NB4 (cell line): ENCODE data around the gene PGA5.
"Not testable (repeated sequence)": the region's sequence is repeated elsewhere in the genome, so short reads cannot be mapped to it uniquely, and the experiment has no call there.

ENCODE experiments used
- DNase-seq: peaks from one replicate; pipeline ENCODE4 v3.0.0; 2010; ENCODE audit warnings: low read depth
- H3K4me3 ChIP-seq: one replicate; pipeline ENCODE4 v1.5.1; 2011; ENCODE audit warnings: mild to moderate bottlenecking, low read depth, low read length, moderate library complexity
- MAX ChIP-seq: IDR thresholded peaks from 2 replicates; pipeline ENCODE4 v1.6.1; 2011; ENCODE audit warnings: low read depth, low read length
- MYC ChIP-seq: IDR thresholded peaks from 2 replicates; pipeline ENCODE4 v1.6.1; 2011; ENCODE audit warnings: low read depth, low read length
- POLR2A ChIP-seq: IDR thresholded peaks from 2 replicates; pipeline ENCODE4 v1.6.1; 2011; ENCODE audit warnings: mild to moderate bottlenecking; ENCODE audit not compliant: insufficient read length; ENCODE audit errors: extremely low read depth
- TF ChIP-seq, protein P1 (sequence below): IDR thresholded peaks from one replicate; pipeline ENCODE4 v1.5.1; 2012; ENCODE audit warnings: low read depth, low read length

PGA5 gene

DNA sequence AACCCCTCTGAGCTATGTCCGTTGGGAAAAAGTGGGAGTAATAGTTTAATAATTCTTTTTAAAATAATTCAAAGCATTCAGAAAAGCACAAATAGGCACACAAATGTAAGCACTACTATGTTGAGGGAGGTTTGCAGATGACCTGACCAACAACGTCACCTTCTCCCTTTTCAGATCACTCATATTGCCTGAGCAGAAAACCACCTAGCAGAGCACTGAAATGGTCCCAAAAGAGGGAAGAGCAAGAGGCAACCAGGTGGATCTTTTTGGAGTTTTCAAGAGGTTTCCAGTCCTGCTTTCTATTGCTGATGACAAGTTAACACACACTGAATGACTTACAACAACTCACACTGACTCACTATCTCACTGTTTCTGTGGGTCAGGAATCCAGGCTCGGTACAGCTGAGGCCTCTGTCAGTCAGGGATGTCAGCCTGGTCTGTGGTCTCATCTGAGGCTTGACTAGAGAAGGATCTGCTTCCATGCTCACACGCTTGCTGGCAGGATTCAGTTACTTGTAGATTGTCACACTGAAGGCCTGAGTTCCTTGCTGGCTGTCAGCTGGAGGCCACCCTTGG lies 41.9 kb upstream of the PGA5 start:
- TF ChIP-seq MYC (no peak), MAX (no peak), POLR2A (no peak)
- TF ChIP-seq, protein P1, sequence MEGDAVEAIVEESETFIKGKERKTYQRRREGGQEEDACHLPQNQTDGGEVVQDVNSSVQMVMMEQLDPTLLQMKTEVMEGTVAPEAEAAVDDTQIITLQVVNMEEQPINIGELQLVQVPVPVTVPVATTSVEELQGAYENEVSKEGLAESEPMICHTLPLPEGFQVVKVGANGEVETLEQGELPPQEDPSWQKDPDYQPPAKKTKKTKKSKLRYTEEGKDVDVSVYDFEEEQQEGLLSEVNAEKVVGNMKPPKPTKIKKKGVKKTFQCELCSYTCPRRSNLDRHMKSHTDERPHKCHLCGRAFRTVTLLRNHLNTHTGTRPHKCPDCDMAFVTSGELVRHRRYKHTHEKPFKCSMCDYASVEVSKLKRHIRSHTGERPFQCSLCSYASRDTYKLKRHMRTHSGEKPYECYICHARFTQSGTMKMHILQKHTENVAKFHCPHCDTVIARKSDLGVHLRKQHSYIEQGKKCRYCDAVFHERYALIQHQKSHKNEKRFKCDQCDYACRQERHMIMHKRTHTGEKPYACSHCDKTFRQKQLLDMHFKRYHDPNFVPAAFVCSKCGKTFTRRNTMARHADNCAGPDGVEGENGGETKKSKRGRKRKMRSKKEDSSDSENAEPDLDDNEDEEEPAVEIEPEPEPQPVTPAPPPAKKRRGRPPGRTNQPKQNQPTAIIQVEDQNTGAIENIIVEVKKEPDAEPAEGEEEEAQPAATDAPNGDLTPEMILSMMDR, result no peak
- DNase-seq, result no peak
- H3K4me3 ChIP-seq, result no peak overlapping the region

GRCh38 chr11:61201476-61201875 lies 39.5 kb upstream of the PGA5 start:
- TF ChIP-seq, protein P1, result no peak
- no peak for TF ChIP-seq MYC
- no peak for TF ChIP-seq POLR2A
- no peak for TF ChIP-seq MAX
- no peak for DNase-seq
- no peak overlapping the region for H3K4me3 ChIP-seq

DNA sequence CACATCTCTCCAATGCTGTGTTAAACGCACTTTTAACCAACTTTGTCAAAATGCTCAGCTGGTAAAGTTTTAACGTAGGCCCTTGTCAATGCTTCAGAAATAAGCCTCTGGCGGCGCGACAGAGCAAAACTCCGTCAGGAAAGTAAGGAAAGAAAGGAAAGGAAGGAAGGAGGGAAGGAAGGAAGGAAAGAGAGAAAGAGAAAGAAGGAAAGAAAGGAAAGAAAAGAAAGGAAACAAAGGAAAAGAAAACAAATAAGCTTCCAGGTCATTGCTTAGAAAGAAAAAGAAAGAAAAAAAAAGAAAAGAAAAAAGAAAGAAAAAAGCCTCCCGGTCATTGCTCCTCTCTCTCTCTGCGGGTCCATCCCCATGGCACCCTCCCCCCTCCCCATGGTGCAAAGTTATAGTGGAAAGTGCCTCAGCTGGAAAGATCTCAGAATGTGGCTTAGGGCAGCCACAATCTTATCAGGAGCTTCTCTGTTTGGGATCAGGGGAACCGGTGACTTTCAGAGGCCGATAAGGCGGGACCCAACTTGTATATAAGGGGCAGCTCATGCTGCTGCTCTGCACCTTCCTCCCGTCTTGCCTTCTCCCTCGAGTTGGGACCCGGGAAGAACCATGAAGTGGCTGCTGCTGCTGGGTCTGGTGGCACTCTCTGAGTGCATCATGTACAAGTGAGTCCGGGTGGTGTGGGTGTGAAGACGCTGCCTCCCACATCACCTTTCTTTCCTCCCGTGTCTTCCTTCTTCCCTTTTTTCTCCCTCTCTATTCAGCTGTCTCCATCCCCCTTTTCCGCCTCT lies 37.8 kb upstream of the PGA5 start, which contains the start of gene PGA3:
PGA3 (plus strand) TSS at position 566 of the 797 bp plus-strand sequence; CDS start at position 616, 50 bp downstream.
- H3K4me3 ChIP-seq, DNase-seq: not testable (repeated sequence)

DNA sequence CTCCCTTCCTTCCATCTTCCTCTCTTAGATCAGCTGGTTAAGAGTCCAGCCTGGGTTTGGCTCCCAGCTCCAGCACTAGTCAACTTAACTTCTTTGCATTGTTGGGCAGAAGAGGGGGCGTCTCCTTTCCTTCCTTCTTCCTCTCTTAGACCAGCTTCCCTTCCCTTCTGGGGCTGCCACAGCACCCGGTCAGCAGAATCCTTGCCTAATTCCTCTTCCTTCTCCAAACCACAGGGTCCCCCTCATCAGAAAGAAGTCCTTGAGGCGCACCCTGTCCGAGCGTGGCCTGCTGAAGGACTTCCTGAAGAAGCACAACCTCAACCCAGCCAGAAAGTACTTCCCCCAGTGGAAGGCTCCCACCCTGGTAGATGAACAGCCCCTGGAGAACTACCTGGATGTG lies 37.1 kb upstream of the PGA5 start:
- not testable (repeated sequence) for DNase-seq, H3K4me3 ChIP-seq

DNA sequence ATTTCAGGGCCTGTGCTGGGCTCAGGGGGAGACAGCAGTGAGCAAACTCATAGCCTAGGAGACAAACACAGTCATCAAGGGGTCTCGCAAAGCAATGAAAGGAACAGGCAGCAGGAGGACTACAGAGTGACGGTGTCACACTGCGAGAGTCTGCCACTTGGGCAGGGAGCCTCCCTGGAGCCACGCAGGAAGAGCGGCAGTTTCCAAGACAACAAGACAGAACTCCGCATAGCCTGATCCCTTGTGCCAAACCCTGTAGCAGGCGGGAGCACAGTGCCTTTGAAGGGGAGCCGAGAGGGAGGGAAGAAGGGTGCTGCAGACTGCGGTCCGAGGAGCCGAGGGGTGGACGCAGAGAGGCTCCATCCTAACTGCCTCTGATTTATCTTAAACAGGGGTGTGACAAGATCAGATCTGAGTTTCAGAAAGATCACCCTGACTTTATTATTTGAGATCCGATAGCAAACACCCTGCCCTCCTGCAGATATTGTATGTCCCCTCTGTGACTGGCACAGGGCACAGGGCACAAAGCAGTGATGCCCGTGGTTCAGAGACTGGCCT lies 36.4 kb upstream of the PGA5 start:
- H3K4me3 ChIP-seq, DNase-seq: not testable (repeated sequence)

DNA sequence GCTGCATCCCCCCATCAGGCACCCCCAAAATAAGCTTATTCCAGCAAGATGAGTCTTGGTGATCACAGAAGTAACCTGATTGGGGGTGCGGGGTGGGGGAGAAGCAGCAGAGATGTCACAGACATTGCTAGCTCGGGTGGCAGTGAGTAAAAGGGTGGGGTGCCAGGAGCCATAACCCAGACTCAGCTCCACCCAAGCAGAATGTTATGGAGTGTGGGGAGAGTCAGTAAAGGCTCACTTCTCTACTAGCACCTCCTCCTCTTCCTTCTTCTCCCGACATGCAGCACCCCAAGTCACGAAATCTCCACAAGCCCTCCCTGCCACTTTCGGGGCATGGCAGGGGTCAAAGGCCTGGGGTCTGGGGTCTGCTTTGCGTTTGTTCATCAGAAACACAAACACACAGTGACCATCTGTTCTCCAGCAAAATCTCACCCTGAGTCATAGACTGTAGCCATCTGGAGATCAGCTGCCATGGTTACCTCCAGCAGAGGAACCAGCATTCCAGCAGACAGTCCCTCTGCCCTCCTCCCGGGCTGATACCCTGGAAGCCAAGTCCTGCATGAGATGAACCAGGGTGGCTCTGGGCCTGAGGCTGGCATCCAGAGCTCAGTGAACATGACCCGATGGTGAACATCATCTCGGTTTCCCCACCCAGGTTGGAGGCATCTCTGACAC lies 33.2 kb upstream of the PGA5 start:
- not testable (repeated sequence) for H3K4me3 ChIP-seq, DNase-seq

- H3K4me3 ChIP-seq, DNase-seq: not testable (repeated sequence)
These were observed 30.3 kb upstream of the PGA5 start for GRCh38 chr11:61210629-61211028.

GRCh38 chr11:61211327-61211952 lies 29.5 kb upstream of the PGA5 start:
- not testable (repeated sequence) for H3K4me3 ChIP-seq, DNase-seq

DNA sequence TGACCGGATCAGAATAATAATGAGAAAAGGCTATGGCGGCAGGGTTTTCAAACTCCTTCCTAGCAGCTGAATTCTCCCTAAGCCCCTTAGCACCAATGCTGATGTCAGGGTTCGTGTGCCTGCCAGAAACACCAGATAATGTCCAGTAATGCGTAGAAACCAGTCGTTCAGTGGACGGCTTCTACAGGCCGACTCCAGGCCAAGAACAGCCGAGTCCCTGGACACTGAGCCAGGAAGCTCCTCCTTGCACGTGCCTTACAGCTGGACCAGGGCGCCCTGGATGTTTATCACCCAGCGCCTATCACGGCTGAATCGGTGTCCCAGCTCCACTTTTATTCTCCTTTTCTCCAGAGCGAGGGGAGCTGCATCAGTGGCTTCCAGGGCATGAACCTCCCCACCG lies 28.8 kb upstream of the PGA5 start:
- not testable (repeated sequence) for H3K4me3 ChIP-seq, DNase-seq

- not testable (repeated sequence) for DNase-seq, H3K4me3 ChIP-seq
These were observed 27.2 kb upstream of the PGA5 start for GRCh38 chr11:61213711-61214324.

DNA sequence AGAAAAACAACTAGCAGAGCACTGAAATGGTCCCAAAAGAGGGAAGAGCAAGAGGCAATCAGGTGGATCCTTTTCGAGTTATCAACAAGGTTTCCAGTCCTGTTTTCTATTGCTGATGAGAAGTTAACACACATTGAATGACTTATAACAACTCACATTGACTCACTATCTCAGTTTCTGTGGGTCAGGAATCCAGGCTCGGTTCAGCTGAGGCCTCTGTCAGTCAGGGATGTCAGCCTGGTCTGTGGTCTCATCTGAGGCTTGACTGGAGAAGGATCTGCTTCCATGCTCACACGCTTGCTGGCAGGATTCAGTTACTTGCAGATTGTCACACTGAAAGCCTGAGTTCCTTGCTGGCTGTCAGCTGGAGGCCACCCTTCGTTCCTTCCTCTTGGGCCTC lies 22.7 kb upstream of the PGA5 start:
- H3K4me3 ChIP-seq, DNase-seq: not testable (repeated sequence)

DNA sequence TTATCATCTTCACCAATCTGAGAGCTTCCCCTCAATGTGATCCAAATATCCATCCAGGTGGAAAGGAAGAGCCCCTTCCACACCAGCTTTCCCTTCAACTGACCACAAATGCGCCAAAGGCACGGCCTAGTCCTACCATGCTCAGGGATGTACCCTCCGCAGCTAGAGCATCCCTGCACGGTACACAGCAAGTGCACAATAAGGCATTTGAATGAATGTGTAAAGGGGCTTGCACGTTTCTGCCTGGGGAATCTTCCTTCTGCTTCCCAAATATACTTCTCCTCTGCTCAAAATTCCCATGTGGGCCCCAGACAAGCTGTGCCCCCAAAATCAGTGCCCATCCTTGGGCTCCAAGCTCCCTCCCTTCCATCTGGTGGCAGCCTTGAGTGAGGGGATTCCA lies 22.0 kb upstream of the PGA5 start:
- H3K4me3 ChIP-seq, result not testable (repeated sequence)

DNA sequence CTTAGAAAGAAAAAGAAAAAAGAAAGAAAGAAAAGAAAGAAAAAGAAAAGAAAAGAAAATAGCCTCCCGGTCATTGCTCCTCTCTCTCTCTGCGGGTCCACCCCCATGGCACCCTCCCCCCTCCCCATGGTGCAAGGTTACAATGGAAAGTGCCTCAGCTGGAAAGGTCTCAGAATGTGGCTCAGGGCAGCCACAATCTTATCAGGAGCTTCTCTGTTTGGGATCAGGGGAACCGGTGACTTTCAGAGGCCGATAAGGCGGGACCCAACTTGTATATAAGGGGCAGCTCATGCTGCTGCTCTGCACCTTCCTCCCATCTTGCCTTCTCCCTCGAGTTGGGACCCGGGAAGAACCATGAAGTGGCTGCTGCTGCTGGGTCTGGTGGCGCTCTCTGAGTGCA lies 18.9 kb upstream of the PGA5 start, which contains the start of gene PGA4:
PGA4 (plus strand) TSS at position 301 of the 400 bp plus-strand sequence; CDS start at position 355, 54 bp downstream.
- not testable (repeated sequence) for H3K4me3 ChIP-seq, DNase-seq

More for the DNA sequence above, 22.0 kb upstream of the PGA5 start:
- DNase-seq, result not testable (repeated sequence)

DNA sequence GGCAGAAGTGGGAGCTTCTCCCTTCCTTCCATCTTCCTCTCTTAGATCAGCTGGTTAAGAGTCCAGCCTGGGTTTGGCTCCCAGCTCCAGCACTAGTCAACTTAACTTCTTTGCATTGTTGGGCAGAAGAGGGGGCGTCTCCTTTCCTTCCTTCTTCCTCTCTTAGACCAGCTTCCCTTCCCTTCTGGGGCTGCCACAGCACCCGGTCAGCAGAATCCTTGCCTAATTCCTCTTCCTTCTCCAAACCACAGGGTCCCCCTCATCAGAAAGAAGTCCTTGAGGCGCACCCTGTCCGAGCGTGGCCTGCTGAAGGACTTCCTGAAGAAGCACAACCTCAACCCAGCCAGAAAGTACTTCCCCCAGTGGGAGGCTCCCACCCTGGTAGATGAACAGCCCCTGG lies 18.3 kb upstream of the PGA5 start:
- H3K4me3 ChIP-seq, DNase-seq: not testable (repeated sequence)
